ENCODE results near the gene ASAP3.

Gene ASAP3

DNA sequence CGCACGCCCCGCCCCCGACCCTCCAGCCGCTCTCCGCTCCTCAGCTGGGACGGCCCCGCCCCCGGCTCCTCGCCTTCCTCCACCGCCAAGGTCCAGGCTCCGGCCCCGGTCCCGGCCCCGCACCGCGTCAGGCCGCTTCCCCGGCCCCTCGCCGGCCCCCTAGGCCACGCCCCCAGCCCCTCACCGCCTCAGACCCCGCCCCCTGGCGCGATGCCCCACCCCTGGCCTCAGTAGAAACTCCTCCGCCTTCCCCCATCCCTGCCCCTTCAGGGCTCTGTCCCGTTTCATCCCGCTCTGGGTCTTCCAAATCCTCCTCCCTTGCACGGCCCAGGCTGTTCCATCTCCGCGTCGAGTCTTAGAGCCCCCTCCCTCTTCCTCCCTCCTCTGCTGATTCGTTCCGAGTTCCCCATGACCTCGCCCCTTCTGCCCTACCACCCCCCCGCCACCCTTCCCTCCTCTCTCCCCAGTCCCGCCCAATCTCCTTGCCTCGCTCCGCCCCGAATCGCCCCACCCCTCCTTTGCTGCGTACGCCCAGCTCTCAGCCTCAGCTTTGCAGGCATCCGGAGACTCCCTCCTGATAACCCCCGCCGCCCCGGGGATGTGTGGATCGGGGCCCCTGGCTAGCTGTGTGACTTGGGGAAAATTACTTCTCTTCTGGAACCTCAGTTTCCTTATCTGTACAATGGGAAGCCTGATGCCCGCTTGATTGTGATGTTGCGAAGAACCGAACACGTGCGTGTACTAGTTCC is 448 bp upstream of the ASAP3 start:
- TF ChIP-seq EZH2 (IDR thresholded peaks at IDR 0.05), result no peak
- peak; percentile 3; the same call in 1 of the 2 replicates for TF ChIP-seq POLR2AphosphoS5 (IDR thresholded peaks at IDR 0.05; ENCODE audit: borderline replicate concordance, low read depth, low read length)
- H3K9me3 ChIP-seq (ENCODE audit: low read depth, low read length), result no peaks in the 10 kb centered on the region
- DNase-seq (ENCODE audit: low read depth, low spot score), result peak; percentile 79
- peak overlapping the region; percentile 84 for H3K4me3 ChIP-seq
- no peaks in the 10 kb centered on the region for H3K36me3 ChIP-seq (ENCODE audit: insufficient read depth, low read length)
- H3K27ac ChIP-seq, result no peak overlapping the region
- no peak overlapping the region for H3K9ac ChIP-seq (ENCODE audit: insufficient read length)

DNA sequence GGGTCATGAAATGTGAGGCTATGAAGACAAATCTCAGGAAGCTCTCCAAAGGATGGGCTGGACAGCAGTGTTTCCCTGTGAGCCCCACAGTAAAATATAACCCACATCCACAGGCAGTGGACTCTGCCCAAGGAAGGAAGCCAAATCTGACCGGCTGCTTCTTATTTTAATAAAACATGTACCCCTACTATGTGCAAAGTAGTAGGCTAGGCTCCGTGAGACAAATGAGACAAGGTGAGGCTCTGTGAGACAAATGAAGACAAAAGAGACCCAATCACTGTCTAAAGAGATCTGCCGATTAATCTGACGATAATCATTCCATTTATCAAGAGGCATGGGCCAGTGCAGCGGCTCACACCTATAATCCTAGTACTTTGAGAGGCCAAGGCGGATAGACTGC is 2.1 kb downstream of the ASAP3 start:
- no peak for TF ChIP-seq FOXP2 (optimal IDR thresholded peaks at IDR 0.05; ENCODE audit: control extremely low read depth, extremely low read length, insufficient read depth)
- TF ChIP-seq POLR2AphosphoS5 (IDR thresholded peaks at IDR 0.05; ENCODE audit: borderline replicate concordance, low read depth, low read length), result no peak
- TF ChIP-seq EZH2 (IDR thresholded peaks at IDR 0.05), result no peak

DNA sequence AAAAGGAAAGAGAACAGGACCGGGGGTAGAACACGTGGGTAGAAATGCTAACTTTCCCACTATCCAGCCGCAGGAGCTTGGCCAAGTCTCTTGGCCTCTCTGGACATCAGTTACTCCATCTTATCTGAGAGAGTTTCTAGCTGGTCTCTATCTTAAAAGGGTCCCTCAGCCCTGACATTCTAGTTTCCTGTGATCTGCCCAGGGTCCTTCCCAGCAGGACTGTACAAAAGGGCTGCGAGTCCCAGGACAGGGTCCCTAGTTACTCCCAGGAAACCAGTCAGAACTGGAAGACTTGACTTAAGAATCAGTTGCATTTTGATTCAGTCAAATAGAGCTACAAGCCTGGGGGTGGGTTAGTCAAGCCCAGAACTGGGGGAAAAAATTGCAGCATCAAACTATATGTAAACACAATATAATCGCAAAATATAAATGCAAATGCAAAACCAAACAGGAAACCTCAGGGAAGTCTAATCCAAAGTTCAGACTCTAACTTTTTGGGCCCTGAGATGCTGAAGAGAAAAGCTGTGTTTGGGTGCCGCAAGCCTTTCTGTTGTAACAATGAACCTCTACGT is 2.9 kb downstream of the ASAP3 start:
- TF ChIP-seq FOXP2 (optimal IDR thresholded peaks at IDR 0.05; ENCODE audit: control extremely low read depth, extremely low read length, insufficient read depth) (peak; percentile 75), EZH2 (IDR thresholded peaks at IDR 0.05) (no peak)
- H3K27ac ChIP-seq, result no peak overlapping the region
- H3K36me3 ChIP-seq (ENCODE audit: insufficient read depth, low read length), result no peaks in the 10 kb centered on the region
- no peak overlapping the region for H3K9ac ChIP-seq (ENCODE audit: insufficient read length)
- peak; percentile 58 for DNase-seq (ENCODE audit: low read depth, low spot score)
- no peak overlapping the region for H3K4me3 ChIP-seq
- no peaks in the 10 kb centered on the region for H3K9me3 ChIP-seq (ENCODE audit: low read depth, low read length)

More for the DNA sequence above, 2.1 kb downstream of the ASAP3 start:
- H3K36me3 ChIP-seq (ENCODE audit: insufficient read depth, low read length), result no peaks in the 10 kb centered on the region
- no peak overlapping the region for H3K4me3 ChIP-seq
- H3K27ac ChIP-seq, result no peak overlapping the region
- no peaks in the 10 kb centered on the region for H3K9me3 ChIP-seq (ENCODE audit: low read depth, low read length)
- no peak for DNase-seq (ENCODE audit: low read depth, low spot score)
- no peak overlapping the region for H3K9ac ChIP-seq (ENCODE audit: insufficient read length)

DNA sequence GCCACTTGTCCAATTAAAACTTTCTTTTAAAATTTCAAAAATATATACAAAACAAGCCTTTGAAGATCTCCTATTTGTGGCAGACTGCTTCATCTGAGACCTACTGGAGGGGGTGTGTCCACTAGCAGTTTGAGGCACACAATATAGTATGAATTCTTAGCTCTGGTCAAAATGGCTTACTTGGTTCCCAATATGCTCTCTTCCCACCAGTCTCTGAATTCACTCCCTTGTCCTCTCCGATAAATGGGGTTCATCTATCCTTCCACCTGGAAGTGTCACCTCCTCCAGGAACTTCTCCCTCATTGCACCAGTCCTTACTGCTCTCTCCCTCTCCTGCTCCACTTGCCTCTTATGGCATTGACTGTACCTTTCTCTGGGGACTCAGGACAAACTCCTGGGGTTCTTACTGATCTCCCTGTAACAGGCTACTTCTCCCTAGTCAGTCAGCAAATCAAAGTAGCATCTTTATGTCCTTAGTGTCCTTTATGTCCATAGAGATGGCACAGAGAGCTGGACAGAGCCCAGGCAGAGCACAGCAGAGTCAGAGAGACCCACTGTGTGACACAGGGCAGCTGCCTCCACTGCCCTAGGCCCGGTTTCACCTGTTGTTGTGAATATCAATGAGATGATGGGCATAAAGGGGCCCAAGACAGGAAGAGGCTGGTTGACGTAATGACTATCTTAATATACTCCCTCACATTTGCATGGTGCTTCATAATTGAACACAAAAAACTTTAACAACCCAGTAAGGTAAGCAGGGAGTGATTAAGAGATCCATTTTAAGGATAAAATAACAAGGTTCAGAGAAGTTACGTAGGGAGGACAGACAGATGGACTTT is 3.6 kb downstream of the ASAP3 start:
- Histone ChIP-seq H3K36me3 (ENCODE audit: insufficient read depth, low read length) (no peaks in the 10 kb centered on the region), H3K4me3 (no peak overlapping the region), H3K9me3 (ENCODE audit: low read depth, low read length) (no peaks in the 10 kb centered on the region), H3K27ac (no peak overlapping the region), H3K9ac (ENCODE audit: insufficient read length) (no peak overlapping the region)
- TF ChIP-seq FOXP2 (optimal IDR thresholded peaks at IDR 0.05; ENCODE audit: control extremely low read depth, extremely low read length, insufficient read depth), result no peak
- no peak for TF ChIP-seq EZH2 (IDR thresholded peaks at IDR 0.05)
- no peak for TF ChIP-seq POLR2AphosphoS5 (IDR thresholded peaks at IDR 0.05; ENCODE audit: borderline replicate concordance, low read depth, low read length)
- no peak for DNase-seq (ENCODE audit: low read depth, low spot score)

DNA sequence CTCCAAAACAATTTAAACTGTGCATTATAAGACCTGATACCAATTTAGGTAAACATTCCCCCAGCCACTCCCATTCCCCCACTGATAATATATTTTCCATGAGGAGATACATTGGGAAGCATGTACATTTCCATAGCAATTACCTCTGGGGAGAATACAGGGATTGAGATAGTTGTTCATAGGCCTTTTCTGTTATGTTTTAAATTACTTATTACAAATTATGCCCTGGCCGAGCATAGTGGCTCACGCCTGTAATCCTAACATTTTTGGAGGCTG is 4.4 kb downstream of the ASAP3 start:
- Histone ChIP-seq H3K9ac (ENCODE audit: insufficient read length) (no peak overlapping the region), H3K9me3 (ENCODE audit: low read depth, low read length) (no peaks in the 10 kb centered on the region), H3K27ac (no peak overlapping the region; the same call in 1 of the 2 replicates), H3K4me3 (no peak overlapping the region), H3K36me3 (ENCODE audit: insufficient read depth, low read length) (no peaks in the 10 kb centered on the region)
- no peak for TF ChIP-seq FOXP2 (optimal IDR thresholded peaks at IDR 0.05; ENCODE audit: control extremely low read depth, extremely low read length, insufficient read depth)
- TF ChIP-seq POLR2AphosphoS5 (IDR thresholded peaks at IDR 0.05; ENCODE audit: borderline replicate concordance, low read depth, low read length), result no peak
- no peak for TF ChIP-seq EZH2 (IDR thresholded peaks at IDR 0.05)
- no peak for DNase-seq (ENCODE audit: low read depth, low spot score)

DNA sequence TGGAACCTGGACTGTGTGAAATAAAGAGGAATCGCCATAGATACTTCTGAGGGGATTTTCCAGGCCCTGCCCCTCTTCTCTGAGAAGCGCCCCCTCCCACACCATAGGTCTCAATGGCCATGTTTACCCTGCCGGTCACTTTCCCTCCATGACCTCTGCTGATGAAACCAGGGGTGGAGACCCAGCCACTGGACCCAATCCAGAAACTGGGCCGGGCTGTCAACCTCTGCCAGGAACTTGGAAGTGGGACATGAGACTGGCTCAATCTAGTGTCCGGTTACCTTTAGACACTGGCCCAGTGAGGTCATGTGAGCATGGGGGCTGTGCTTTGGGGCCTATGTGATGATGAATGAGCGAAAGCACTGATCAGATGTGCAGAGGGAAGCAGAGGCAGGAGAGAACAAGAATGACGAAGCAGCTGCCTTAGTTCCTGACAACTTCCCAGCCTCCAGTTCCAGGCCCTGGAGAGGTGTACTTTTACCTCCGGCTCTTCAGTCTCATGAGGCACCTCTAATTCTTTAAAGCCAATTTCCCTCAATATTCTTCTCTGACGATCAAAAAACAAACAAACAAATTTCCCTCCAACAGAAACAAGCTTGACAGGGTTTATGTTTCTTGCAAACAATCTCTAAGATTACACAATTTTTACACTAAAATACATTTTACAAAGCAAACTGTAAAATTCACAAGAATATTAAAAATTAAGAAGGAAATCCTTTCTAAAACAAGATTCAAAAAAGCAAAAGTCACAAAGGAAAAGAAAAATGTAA is 4.9 kb downstream of the ASAP3 start:
- Histone ChIP-seq H3K9me3 (ENCODE audit: low read depth, low read length) (no peaks in the 10 kb centered on the region), H3K9ac (ENCODE audit: insufficient read length) (no peak overlapping the region), H3K36me3 (ENCODE audit: insufficient read depth, low read length) (no peaks in the 10 kb centered on the region), H3K4me3 (no peak overlapping the region), H3K27ac (no peak overlapping the region; the same call in 1 of the 2 replicates)
- DNase-seq (ENCODE audit: low read depth, low spot score), result no peak
- no peak for TF ChIP-seq POLR2AphosphoS5 (IDR thresholded peaks at IDR 0.05; ENCODE audit: borderline replicate concordance, low read depth, low read length)
- TF ChIP-seq FOXP2 (optimal IDR thresholded peaks at IDR 0.05; ENCODE audit: control extremely low read depth, extremely low read length, insufficient read depth), result no peak

DNA sequence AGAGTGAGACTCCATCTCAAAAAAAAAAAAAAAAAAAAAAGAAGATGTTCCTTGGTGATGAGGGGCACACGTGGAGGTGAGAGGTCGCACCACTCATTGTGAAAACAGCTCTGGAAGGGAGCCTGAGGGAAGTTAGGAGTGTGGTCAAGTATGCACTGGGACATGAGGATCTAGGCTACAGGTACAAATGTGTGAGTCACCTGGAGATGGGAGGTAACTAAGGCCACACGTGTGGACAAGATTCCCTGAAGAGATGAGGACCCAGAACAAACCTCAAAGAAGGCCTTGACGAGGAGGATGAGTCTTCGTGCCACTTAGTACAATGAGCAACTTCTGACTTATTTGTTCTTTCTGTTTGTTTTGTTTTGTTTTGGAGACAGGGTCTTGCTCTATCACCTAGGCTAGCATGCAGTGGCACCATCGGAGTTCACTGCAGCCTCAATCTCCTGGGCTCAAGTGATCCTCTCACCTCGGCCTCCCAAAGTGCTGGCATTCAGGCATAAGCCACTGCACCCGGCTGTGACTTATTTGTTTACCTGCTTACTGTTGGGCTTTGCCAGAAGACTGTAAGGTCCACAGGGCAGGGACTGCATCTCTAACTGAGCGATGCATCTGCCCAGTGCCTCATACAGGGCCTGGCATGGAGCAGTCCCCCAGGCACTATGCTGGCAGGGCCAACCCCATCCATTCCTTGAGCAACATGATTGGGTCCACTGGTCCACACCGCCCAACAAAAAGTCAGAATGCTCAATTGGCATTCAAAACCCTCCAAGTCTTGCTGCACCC is 6.4 kb downstream of the ASAP3 start:
- Histone ChIP-seq H3K9me3 (ENCODE audit: low read depth, low read length) (no peaks in the 10 kb centered on the region), H3K9ac (ENCODE audit: insufficient read length) (no peak overlapping the region), H3K27ac (no peak overlapping the region), H3K4me3 (no peak overlapping the region), H3K36me3 (ENCODE audit: insufficient read depth, low read length) (no peaks in the 10 kb centered on the region)
- DNase-seq (ENCODE audit: low read depth, low spot score), result no peak
- TF ChIP-seq EZH2 (IDR thresholded peaks at IDR 0.05) (no peak), POLR2AphosphoS5 (IDR thresholded peaks at IDR 0.05; ENCODE audit: borderline replicate concordance, low read depth, low read length) (no peak), FOXP2 (optimal IDR thresholded peaks at IDR 0.05; ENCODE audit: control extremely low read depth, extremely low read length, insufficient read depth) (no peak)

Data from SK-N-MC (cell line).